Bone marrow (tissue), 2 donors: ENCODE measurements around the gene SALL4.
"Not testable (repeated sequence)": the region's sequence is repeated elsewhere in the genome, so short reads cannot be mapped to it uniquely, and the experiment has no call there.

ENCODE experiments used
- DNase-seq, 2 donors: peaks; one replicate each; lab custom pipeline; 2025; lab: John Stamatoyannopoulos, UW

The SALL4 gene

GRCh38 chr20:51765381-51765780 is 36.9 kb downstream of the SALL4 start:
- DNase-seq: not testable (repeated sequence)

- DNase-seq: no peak
Observed at GRCh38 chr20:51763965-51764602, 38.2 kb downstream of the SALL4 start.

DNA sequence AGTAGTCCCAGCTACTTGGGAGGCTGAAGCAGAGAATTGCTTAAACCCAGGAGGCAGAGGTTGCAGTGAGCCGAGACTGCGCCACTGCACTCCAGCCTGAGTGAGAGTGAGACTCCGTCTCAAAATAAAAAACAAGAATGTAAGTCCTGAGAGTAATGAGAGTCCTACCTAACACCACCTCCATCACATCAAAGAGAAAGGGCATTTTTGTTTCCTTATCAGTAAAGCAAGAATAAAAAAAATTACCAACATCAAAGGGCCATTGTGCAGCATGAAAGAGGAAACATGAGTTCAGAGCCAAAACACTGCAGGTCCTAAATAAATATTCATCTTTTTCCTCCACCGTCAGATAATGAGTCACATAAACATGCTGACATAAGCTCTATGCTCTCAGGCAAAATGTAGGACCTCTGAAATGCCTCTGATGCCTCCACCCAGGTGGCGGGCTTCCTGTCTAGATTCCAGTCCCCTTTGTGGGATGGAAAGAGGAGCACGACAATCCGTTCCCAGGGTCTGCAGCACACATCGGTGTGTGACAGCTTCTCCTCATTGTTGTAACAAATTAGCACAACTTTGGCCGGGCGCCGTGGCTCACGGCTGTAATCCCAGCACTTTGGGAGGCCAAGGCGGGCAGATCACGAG is 41.3 kb downstream of the SALL4 start:
- DNase-seq: no peak

- no peak for DNase-seq
Observed at GRCh38 chr20:51759769-51760510, 42.4 kb downstream of the SALL4 start.

- no peak for DNase-seq
Observed at GRCh38 chr20:51758978-51759544, 43.3 kb downstream of the SALL4 start.

GRCh38 chr20:51757226-51757625 is 45.1 kb downstream of the SALL4 start:
- no peak for DNase-seq

DNA sequence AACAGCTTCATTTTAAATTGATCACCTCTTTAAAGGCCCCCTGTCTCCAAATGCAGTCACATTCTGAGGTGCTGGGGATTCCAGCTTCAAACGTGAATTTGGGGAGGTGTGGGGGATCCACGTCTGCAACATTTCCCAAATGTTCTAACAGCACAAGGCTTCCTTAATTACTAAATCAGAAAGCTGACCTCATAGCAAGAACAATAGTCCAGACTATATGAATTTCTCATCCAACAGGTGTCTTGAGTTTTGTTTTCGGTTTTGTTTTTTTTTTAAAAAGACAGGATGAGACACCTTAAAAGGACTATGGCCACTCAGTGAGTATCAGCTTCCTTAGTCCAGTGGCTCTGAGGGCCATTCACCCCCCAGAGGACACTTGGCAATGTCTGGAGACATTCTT is 45.7 kb downstream of the SALL4 start:
- DNase-seq: no peak

GRCh38 chr20:51753220-51753619 is 49.1 kb downstream of the SALL4 start:
- not testable (repeated sequence) for DNase-seq

GRCh38 chr20:51752343-51752951 is 49.9 kb downstream of the SALL4 start:
- DNase-seq: no peak

DNA sequence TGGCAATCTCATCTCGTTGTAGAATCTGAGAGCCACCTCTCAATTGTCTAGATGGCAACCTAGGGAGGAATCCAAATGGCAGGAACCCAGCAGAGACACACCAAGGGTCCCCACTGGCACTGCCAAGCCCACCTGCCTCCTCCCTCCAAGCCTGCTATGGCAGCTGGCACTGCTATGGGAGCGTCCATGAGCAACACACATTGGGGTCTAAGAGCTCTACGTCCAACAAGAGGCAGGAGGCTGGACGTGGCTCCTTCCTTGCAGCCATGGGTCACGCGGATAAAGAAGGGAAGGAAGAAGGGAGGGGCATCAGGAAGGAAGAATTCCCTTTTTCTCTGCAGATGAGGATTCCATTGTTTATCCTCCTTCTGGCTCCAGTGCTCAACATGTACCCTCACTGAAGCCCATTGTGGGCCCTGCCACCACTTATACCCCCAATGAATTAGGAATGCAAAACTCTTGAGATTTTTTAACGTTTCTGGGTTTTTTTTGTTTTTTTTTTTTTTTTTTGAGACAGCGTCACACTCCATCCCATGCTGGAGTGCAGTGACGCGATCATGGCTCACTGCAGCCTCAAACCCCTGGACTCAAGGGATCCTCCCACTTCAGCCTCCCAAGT is 51.4 kb downstream of the SALL4 start:
- no peak for DNase-seq

DNA sequence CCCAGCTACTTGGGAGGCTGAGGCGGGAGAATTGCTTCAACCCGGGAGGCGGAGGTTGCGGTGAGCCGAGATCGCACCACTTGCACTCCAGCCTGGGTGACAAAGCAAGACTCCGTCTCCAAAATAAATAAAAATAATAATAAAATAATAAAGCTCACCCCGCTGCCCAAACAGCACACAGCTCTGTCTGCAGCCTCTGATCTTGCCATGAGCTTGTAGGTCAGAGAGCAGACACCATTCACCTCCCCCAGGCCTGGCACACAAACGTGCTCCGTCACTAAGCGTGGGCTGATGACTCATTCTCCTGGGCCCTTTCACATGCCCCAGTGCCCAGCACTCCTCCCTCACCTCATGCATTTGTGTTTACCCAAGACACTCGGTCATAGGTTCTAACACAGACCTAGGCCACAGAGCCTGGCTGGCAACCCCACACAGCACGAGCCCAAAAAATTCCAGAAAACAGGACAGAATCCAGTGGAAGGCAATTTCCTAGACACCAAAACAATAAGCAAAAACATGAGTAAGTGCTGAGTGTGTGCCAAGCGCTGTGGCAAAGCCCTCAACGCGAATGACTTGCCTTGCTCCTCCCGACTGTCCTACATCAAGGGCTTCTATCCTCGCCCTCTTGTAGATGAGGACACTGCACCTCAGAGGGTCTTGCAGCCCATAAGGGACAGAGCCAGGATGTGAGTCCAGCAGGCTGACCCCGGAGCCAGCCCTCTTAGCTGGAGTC is 52.1 kb downstream of the SALL4 start:
- no peak for DNase-seq

DNA sequence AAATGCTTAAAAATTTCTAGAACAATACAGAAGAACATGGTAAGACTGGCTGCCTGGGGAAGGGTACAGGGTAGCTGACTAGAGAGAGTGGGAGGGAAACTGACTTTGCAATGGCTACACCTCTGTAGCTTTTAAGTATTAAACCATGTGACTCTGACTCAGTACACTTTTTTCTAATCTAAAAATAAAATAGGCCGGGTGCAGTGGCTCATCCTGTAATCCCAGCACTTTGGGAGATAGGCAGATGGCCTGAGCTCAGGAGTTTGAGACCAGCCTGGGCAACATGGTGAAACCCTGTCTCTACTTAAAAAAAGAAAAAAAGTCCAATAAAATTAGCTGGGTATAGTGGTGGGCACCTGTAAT is 52.7 kb downstream of the SALL4 start:
- DNase-seq: no peak

GRCh38 chr20:51747182-51747911 is 55.0 kb downstream of the SALL4 start:
- DNase-seq: no peak

DNA sequence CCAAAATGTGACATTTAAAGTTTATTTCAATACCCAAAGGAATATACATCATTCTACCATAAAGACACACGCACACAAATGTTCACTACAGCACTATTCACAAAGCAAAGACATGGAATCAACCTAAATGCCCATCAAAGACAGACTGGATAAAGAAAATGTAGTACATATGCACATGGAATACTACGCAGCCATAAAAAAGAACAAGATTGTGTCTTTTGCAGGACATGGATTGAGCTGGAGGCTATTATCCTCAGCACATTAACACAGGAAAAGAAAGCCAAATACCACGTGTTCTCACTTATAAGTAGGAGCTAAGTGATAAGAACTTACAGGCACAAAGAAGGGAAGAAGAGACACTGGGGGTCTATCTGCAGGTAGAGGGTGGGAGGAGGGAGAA is 56.5 kb downstream of the SALL4 start:
- no peak for DNase-seq

- DNase-seq: no peak
Observed at GRCh38 chr20:51740838-51741237, 61.5 kb downstream of the SALL4 start.

DNA sequence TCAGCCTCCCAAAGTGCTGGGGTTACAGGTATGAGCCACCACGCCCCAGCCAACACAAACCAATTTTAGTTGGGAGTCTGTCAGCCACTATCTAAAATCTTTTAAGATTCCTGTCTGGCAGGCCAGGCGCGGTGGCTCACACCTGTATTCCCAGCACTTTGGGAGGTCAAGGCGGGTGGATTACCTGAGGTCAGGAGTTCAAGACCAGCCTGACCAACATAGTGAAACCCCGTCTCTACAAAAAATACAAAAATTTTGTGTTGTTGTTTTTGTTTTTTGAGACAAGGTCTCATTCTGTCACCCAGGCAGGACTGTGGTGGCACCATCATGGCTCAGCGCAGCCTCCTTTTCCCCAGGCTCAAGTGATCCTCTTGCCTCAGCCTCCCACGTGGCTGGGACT is 62.0 kb downstream of the SALL4 start:
- not testable (repeated sequence) for DNase-seq

GRCh38 chr20:51739722-51740249 is 62.5 kb downstream of the SALL4 start:
- DNase-seq: no peak

- DNase-seq: no peak
Observed at GRCh38 chr20:51738877-51739447, 63.4 kb downstream of the SALL4 start.

- not testable (repeated sequence) for DNase-seq
Observed at GRCh38 chr20:51738261-51738660, 64.1 kb downstream of the SALL4 start.

GRCh38 chr20:51736947-51737346 is 65.4 kb downstream of the SALL4 start:
- DNase-seq: no peak
